GM21737 (cell line): ENCODE data around the gene CCDC148.
"Not testable (repeated sequence)": the region's sequence is repeated elsewhere in the genome, so short reads cannot be mapped to it uniquely, and the experiment has no call there.

ENCODE experiments used
- ATAC-seq: cut with Tn5 transposase; IDR thresholded peaks from one replicate; pipeline ENCODE4 v1.9.1; 2021; ENCODE audit warnings: mild to moderate bottlenecking, moderate library complexity; ENCODE audit not compliant: unreplicated experiment

The CCDC148 gene

DNA sequence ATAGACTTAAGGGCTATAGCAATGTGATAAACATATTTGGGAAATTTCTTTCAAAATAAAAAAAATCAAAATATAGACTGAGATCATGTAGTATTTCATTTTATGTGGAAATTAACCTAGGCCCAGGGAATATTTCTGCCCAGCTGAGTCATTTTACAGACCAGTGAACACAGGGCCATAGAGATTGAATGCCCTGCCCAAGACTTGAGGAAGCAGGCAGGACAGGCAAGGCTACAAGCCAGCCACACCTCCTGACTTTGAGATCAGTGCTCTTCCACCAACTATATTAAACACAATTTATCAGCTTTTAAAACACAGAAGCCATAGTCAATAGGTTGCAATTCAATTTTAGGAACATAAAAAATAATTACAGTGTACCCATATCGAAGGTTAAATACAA lies 12.9 kb downstream of the CCDC148 start:
- ATAC-seq: no peak

DNA sequence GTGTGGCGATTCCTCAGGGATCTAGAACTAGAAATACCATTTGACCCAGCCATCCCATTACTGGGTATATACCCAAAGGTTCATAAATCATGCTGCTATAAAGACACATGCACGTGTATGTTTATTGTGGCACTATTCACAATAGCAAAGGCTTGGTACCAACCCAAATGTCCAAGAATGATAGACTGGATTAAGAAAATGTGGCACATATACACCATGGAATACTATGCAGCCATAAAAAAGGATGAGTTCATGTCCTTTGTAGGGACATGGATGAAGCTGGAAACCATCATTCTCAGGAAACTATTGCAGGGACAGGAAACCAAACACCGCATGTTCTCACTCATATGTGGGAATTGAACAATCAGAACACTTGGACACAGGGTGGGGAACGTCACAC lies 17.5 kb downstream of the CCDC148 start:
- ATAC-seq: not testable (repeated sequence)

DNA sequence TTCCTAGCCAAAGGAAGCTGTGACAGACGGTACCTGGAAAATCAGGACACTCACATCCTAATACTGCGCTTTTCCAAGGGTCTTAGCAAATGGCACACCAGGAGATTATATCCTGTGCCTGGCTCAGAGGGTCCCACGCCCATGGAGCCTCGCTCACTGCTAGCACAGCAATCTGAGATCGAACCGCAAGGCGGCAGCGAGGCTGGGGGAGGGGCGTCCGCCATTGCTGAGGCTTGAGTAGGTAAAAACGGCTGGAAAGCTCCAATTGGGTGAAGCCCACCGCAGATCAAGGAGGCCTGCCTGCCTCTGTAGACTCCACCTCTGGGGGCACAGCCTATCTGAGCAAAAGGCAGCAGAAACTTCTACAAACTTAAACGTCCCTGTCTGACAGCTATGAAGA lies 22.8 kb downstream of the CCDC148 start:
- ATAC-seq: not testable (repeated sequence)

DNA sequence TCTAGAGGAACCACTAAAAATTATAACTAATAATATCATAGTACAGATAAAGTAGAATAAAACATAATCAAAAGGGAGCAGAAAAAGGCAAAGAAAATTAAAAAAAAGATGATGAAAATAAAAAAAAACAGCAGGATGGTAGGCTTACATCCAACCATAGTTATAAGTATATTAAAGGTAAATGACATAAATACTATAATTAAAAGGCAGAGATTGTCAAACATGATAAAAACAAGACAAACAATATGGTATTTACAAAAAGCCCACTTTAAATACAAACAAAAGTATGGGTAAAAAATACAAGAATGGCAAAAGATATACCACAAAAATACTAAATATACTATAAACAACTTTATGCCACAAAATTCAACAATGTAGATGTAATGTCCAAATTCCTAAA lies 24.4 kb downstream of the CCDC148 start:
- ATAC-seq: no peak

DNA sequence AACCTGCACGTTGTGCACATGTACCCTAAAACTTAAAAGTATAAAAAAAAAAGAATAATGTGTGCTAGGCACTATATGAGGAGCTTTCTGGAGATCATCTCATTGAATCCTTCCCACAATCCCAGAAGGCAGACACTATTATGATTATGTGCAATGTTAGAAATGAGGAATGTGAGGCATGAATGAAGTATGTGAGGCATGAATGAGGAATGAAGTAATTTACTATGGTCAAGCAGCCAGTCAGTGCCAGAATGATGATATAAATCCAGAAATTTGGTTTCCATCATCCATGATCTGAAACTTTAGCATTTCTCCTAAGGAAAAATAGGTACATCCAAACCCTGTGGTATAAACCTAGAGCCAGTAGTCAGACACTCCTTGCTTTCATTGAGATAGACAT lies 42.0 kb downstream of the CCDC148 start:
- no peak for ATAC-seq

DNA sequence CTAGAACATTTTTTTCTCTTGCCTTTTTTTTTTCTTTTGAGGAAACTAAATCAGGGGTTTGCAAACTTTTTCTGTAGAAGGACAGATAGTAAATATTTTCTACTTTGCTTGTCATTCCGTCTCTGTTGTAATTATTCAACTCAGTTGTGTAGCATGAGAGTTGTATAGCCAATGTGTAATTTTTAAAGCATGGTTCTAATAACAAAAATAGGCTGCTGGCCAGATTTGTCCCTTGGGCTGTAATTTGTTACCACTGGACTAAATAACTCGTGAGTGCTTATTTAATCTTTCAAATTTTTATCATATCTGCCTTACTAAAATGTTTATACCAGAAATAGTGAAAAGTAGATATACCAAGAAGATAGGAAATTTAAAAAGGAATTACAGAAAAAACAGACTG lies 43.0 kb downstream of the CCDC148 start:
- no peak for ATAC-seq

DNA sequence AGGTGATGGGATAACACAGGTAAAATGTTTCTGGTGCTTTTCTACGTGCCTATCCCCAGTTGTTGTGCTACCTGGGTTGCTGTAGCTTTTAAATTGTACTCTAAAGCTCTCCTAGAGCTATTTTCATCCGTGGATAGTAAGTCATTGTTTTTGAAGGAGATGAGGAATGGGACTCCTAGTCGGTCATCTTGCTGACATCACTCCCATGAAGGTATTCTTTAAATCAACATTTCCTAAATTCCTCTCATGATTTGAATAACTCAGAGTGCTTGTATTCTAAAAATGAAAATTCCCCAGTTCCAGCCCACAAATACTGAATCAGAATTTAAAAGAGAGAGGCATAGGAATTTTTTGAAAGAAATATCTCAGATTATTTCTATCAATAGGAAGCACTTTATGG lies 44.3 kb downstream of the CCDC148 start:
- ATAC-seq: no peak

DNA sequence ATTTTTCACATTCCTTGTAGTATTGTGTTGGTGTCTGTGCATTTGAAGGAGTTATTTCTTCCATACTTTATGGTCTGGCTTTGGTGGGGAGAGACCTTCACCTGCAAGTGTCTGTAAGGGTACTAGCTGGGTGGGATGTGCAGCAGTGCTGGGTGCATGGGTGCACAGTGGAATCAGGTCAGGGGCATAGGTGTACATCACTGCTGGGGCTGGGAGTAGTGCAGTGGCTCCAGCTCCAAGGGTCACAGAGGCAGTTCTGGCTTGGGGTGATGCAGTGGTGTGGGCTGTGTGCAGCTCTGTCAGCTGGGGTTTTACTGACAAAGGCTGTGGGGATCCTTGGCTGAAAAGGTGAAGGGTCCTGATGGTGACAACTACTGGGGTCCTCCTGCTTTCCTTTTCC lies 44.8 kb downstream of the CCDC148 start:
- ATAC-seq: no peak

DNA sequence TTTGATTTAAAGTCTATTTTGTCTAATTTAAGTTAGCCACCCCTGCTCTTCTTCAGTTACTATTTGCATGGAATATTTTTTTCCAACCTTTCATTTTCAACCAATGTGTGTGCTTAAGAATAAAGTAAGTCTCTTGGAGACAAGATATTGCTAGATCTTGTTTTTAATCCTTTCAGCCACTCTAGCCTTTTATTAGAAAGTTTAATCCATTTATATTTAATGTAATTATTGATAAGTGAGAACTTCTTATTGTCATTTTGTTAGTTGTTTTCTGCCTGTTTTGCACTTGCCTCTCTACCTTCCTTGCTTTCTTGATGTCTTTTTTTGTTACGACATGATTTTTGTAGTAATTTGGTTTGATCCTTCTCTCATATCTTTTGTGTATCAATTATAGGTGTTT lies 46.4 kb downstream of the CCDC148 start:
- ATAC-seq: no peak

DNA sequence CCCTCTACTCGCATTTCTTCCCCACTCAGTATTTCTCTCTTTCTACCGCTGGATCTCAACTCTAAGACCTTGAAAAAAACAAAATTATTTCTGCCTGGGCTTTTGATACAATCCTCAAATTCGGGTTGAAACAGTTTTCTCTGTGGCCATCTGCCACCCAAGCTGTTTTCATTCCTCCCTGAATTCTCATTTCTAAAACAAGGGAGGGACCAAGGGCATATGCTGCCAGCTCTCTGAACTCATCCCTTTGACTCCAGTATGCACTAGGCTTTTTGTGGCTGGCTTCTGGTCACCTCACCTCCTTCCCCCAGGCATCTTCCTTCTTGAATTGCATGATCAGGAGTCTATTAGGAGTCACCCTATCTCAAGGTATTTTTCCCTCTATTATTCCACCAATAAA lies 49.5 kb downstream of the CCDC148 start:
- ATAC-seq: no peak

DNA sequence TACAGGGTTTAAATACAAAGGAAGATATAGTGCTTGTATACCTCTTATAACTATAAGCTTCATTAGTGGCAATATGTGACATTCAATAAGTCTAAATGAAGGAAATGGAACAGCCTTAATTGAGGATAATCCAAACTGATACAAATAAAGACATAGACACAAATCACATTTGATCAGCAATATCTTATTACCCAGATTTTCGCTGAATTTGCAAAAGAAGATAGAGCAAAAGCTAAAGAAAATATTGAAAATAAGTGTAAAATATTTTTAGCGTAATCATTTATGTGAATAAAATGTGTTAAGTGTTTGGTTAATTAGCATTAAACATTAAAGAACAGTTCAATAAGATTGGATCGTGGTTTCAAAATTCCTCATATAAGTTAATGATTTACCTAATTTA lies 51.2 kb downstream of the CCDC148 start:
- ATAC-seq: no peak

DNA sequence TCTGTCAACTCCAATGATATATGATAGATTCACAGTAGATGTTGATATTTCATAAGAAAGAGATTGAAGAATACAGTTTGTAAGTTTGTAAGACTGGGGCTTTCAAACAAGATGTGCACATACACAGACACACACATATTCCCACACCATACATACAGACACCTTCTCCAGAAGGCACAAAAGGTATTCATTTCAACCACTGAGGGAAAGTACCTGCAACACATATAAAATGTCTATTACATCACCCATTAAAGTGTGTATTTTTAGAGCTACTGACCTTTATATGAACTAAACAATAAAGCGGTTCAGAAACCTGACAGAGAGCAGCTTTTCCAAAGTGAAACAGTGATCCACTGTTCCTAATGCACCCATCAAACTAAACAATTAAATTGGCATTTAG lies 53.3 kb downstream of the CCDC148 start:
- no peak for ATAC-seq

DNA sequence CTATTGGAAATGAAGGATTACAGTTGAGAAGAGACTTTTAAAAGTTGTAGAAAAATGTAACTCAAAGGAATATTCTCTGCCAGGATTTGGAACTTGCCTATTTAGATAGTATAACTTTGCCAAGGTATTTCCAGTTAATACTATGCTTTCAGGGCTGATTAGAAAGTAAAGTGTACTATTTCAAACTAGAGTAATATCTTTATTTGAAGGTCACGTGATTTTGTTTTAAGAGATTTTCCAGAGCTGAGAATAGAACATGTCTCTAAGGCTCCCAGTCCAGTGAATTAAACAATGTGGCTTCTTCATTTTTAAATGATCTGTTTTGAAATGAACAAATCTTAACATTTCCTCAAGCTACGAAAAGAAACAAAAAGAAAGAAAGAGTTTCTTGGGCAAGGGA lies 53.9 kb downstream of the CCDC148 start:
- no peak for ATAC-seq

DNA sequence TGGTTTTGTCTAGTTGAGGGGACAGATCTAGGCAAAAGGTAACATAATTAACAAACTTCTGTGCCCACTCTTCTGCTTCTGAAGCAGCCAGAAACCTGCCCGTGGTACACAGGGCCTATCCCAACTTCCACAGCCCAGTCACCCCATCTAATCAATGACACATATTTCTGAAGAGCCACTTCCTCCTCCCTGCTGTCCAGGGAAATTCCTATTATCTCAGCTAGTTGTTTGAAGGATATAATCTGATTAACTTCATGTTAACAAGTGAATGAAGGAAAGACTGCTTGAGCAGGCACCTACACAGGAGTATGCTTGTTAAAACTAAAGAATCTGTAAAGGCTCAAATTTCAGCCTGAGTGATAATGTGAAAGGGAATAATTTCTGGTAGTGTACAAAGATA lies 61.4 kb downstream of the CCDC148 start:
- ATAC-seq: no peak

DNA sequence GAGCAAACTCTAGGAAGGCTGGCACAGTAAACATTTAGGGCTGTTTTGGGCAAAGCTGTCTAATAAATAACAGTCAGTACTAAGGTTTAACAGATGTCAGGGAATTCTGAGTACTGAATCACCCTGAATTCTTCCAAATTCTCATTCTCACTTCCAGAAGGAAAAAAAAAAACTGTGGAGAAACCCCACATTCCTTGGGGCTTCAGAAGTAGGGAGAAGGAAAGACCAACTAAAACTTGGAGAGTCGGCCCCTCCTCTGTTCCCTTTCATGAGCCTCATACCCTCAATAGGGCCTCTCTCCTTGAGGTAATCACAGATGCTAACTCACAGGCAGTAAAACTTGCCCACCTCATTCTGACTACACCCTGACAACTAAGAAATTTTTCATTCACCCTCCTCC lies 62.1 kb downstream of the CCDC148 start:
- no peak for ATAC-seq

DNA sequence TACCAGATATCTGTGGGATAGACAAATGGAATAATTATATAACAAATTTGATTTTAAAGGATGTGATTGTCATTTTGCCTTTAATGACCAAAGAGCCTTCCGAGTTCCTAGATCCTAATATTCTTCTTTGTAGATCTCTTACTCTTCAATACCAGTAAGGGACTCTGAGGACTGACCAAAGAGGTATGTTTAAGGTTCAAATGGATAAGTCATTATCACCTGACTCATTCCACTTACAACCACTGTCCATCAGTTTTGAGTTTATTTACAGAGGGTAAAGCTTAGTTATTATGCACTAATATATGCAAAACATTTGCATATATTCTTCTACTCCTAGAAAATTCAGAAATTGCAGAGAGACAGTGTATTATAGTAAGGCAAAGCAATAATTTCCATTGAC lies 62.7 kb downstream of the CCDC148 start:
- ATAC-seq: no peak

DNA sequence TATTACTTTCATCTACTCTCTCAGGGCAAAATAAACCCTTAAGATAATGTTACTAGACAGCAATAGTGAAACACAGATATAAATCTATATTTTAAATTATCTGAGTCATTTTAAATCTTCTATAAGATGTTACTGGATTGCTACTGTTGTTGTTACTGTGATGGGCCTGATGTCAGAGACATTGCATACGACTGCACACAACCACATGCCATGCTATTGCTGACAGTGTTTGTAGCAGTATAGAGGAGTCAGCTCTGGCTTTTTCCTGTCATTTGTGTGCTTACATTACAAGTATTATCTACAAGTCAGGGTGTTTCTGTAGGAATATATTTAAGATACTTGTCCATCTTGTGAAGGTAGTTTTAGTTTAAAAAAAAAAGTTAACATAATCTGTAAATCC lies 63.9 kb downstream of the CCDC148 start:
- no peak for ATAC-seq

DNA sequence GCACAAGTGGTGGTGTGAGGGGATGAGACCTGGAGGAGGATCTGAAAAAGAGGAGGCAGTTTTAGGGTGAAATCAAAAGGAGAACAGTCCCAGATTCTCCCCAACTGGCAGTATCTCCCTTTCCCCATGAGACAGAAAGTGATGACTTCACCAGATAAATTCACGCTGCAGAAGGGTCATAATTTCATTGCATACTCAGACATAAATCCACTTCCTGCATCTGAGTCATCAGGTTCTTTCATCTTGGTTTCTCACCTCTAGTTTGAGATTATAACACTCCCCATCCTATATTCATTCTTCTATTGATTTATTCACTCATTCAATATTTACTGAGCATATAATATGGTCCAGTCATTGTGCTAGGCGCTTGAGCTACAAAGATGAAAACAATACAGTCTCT lies 64.7 kb downstream of the CCDC148 start:
- no peak for ATAC-seq

DNA sequence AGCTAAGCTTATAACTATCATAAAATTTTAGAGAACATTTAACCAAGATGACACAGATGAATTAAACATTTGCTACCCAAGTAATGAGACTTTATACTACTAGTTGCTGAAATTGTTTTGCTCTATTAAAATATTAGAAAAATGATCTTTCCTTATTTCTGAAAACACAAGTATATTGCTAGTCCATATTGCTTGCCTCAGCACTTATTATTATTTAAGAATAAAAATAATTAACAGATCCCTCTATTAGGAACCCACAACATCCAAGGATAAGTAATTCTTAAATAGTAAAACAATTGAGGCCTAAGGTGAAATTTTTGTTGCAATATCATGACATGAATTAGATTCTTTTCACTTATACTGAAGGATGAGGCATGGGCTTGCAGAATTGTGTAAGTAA lies 65.2 kb downstream of the CCDC148 start:
- no peak for ATAC-seq

DNA sequence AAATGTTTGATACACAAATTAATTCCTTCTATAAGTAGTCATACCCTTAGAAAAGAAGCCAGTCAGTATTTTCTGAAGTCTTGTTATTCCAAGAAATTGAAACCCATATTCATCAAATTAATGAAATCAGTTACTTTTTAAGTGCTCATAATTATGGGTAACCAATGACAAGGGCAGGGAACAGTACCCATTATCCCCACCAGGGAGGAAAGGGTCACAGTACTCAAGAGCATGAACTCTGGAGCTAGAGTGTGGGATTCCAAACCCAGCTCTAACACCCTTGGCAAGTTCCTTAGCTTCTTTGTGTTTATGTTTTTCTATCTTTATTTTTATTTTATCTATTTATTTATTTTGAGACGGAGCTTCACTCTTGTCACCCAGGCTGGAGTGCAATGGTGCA lies 68.4 kb downstream of the CCDC148 start:
- ATAC-seq: no peak

DNA sequence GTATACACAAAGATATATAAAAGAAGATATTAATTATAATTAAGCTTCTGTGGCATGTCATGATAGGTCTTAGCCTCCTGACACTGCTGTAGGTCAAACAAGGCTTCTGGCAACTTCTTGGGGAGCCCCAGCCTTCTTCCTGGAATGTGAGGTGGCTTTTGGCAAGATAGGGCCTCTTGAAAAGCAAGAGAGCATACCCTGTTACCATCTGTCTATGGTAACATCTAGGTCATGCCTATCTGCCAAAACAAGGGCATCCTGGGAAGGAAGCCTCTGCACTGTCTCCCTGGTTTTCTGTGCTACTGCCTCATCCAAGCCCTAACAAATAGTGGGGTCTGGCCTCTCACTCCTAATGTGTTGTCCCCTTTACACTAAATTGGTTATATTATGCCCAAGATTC lies 70.9 kb downstream of the CCDC148 start:
- no peak for ATAC-seq

DNA sequence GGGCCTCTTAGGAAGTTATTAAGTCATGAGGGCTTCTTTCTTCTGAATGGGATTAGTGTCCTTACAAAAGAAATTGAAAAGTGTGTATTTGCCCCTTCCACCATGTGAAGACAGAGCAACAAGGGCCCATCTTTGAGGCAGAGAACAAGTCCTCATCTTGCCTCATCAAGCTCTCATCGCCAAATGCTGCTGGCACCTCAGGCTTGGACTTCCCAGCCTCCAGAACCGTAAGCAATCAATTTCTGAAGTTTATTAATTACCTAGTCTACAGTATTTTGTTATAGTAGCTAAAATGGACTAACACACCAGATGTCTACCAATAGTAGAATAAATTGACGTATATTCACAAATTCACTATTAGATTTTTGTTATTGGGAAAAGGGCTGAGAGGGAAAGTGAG lies 74.6 kb downstream of the CCDC148 start:
- no peak for ATAC-seq

DNA sequence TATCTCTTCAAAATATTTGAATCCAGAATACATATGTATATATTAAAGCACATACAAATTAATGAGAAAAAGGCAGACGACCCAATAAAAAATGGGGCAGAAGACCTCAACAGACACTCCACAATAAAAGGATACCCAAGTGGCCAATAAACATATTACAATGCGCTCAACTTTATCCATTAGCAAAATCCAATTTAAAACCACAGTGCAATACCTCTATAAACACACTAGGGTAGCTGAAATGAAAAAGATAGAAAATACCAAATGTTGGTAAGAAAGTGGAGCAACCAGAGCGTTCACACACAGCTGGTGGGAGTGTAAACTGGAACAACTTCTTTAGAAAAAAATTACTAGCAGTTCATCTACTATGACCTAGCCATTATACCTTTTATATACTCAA lies 75.3 kb downstream of the CCDC148 start:
- no peak for ATAC-seq

DNA sequence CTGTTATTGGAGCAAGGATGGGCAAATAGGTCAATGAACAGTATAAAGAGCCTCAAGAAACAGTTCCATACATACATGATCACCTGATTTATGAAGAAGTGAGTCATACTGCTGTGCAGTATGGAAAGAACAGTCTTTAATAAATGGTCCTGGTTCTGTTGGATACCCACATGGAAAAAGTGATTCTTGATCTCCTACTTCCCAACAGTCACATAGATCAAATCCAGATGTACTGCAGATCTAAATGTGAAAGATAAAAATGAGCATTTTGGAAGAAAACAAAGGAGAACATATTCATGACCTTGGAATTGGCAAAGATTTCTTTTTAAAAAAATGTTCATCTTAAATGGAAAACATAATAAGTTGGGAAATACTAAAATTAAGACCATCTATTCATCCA lies 75.8 kb downstream of the CCDC148 start:
- ATAC-seq: no peak
